Skin of body (tissue), 2 donors: Measurements from ENCODE around the gene PSEN1. TPM values are rescaled to one million over a fixed set of nuclear protein-coding genes. Genes with fewer than 3 reads are reported as not detected.
"Not testable (repeated sequence)": the region's sequence is repeated elsewhere in the genome, so short reads cannot be mapped to it uniquely, and the experiment has no call there.

Source experiments
- DNase-seq: peaks from one replicate; lab custom pipeline; 2025; lab: John Stamatoyannopoulos, UW
- total RNA-seq: library from RNA; depleted of rRNA; stranded (reverse); fragments of >200 nt; gene quantifications from one replicate; pipeline ENCODE4 v1.2.3, GENCODE V29; 2014

Gene PSEN1
- total RNA-seq, 1 donor from 2014 or later: 43.5 TPM

- no peak for DNase-seq
These were observed 30.1 kb downstream of the PSEN1 start for GRCh38 chr14:73166399-73166798.

GRCh38 chr14:73167727-73168126 is 31.4 kb downstream of the PSEN1 start:
- DNase-seq: no peak

- DNase-seq: no peak
These were observed 32.0 kb downstream of the PSEN1 start for GRCh38 chr14:73168274-73168673.

GRCh38 chr14:73168691-73169090 is 32.4 kb downstream of the PSEN1 start:
- no peak for DNase-seq

- DNase-seq: not testable (repeated sequence)
These were observed 33.5 kb downstream of the PSEN1 start for GRCh38 chr14:73169855-73170254.

GRCh38 chr14:73170686-73171085 is 34.4 kb downstream of the PSEN1 start:
- DNase-seq: no peak

- no peak for DNase-seq
These were observed 36.2 kb downstream of the PSEN1 start for GRCh38 chr14:73172500-73172899.

- peak; percentile 4 for DNase-seq
These were observed 36.9 kb downstream of the PSEN1 start for GRCh38 chr14:73173092-73173735.

GRCh38 chr14:73176685-73177084 is 40.4 kb downstream of the PSEN1 start:
- no peak for DNase-seq

- no peak for DNase-seq
These were observed 44.1 kb downstream of the PSEN1 start for GRCh38 chr14:73180385-73180805.

- DNase-seq: not testable (repeated sequence)
These were observed 44.7 kb downstream of the PSEN1 start for GRCh38 chr14:73180969-73181368.

GRCh38 chr14:73188501-73188911 is 52.2 kb downstream of the PSEN1 start:
- DNase-seq: no peak

- DNase-seq: no peak
These were observed 53.3 kb downstream of the PSEN1 start for GRCh38 chr14:73189651-73190050.

- DNase-seq: no peak
These were observed 55.1 kb downstream of the PSEN1 start for GRCh38 chr14:73191441-73191840.

- DNase-seq: not testable (repeated sequence)
These were observed 58.0 kb downstream of the PSEN1 start for GRCh38 chr14:73194306-73194705.

- no peak for DNase-seq
These were observed 61.9 kb downstream of the PSEN1 start for GRCh38 chr14:73198253-73198652.

GRCh38 chr14:73203527-73203926 is 67.2 kb downstream of the PSEN1 start:
- DNase-seq: no peak

GRCh38 chr14:73207615-73208014 is 71.3 kb downstream of the PSEN1 start:
- no peak for DNase-seq

GRCh38 chr14:73208390-73208789 is 72.1 kb downstream of the PSEN1 start:
- no peak for DNase-seq

GRCh38 chr14:73208846-73209245 is 72.5 kb downstream of the PSEN1 start:
- DNase-seq: no peak

- no peak for DNase-seq
These were observed 73.6 kb downstream of the PSEN1 start for GRCh38 chr14:73209953-73210352.

GRCh38 chr14:73211251-73212040 is 75.1 kb downstream of the PSEN1 start:
- no peak for DNase-seq

- DNase-seq: no peak
These were observed 79.7 kb downstream of the PSEN1 start for GRCh38 chr14:73216030-73216429.
